Upper lobe of left lung (tissue), 6 donors: ENCODE data around the gene VSX2. TPM values are rescaled to one million over a fixed set of nuclear protein-coding genes. Genes with fewer than 3 reads are reported as not detected.

Source experiments
- ATAC-seq, 2 donors: fragments of 200-7000 bp; cut with Tn5 transposase; one replicate each; pipeline ENCODE4 v1.9.1; 2022; ENCODE audit warnings: mild to moderate bottlenecking in 2 of 2, moderate library complexity in 2 of 2; ENCODE audit not compliant: low FRiP score in 2 of 2
- DNase-seq, 2 donors: peaks; one replicate each; pipeline ENCODE4 v3.0.0-alpha.2; 2019 to 2020
- H3K27ac ChIP-seq, 4 donors: fragments of 200-600 bp; sonication (generic); one replicate each; pipeline ENCODE4 v1.5.1; 2016 to 2019
- H3K27me3 ChIP-seq, 4 donors: fragments of 200-600 bp; sonication (generic); one replicate each; pipeline ENCODE4 v1.5.1; 2017 to 2019
- H3K36me3 ChIP-seq, 4 donors: fragments of 200-600 bp; sonication (generic); one replicate each; pipeline ENCODE4 v1.5.1; 2016 to 2019
- H3K4me1 ChIP-seq, 4 donors: fragments of 200-600 bp; sonication (generic); one replicate each; pipeline ENCODE4 v1.5.1; 2018 to 2019
- H3K4me3 ChIP-seq, 4 donors: fragments of 200-600 bp; sonication (generic); one replicate each; pipeline ENCODE4 v1.5.1; 2017 to 2019; ENCODE audit warnings: mild to moderate bottlenecking in 2 of 4, moderate library complexity in 1 of 4
- H3K9me3 ChIP-seq, 4 donors: fragments of 200-600 bp; sonication (generic); one replicate each; pipeline ENCODE4 v1.5.1; 2018 to 2019
- CTCF ChIP-seq, 6 experiments: fragments of 450-650 bp in 4 of 6; fragments of 200-600 bp in 2 of 6; sonication (generic) in 2 of 6; IDR thresholded peaks; one replicate each; pipeline ENCODE4 v1.5.1; 2016 to 2019; ENCODE audit warnings: antibody characterized with exemption in 6 of 6
- EP300 ChIP-seq, 4 donors: sonication (generic); formaldehyde crosslinking; IDR thresholded peaks; one replicate each; pipeline ENCODE4 v1.5.1; 2017; ENCODE audit warnings: antibody characterized with exemption in 4 of 4, control low read depth in 2 of 4
- POLR2A ChIP-seq, 4 donors: fragments of 450-650 bp; IDR thresholded peaks; one replicate each; pipeline ENCODE4 v1.5.1; 2016 to 2017; ENCODE audit warnings: antibody characterized with exemption in 4 of 4, mild to moderate bottlenecking in 2 of 4
- POLR2AphosphoS5 ChIP-seq, 2 donors: sonication (generic); formaldehyde crosslinking; IDR thresholded peaks; one replicate each; pipeline ENCODE4 v1.5.1; 2017; ENCODE audit warnings: antibody characterized with exemption in 2 of 2
- WGBS, 2 donors: methylation state at CpG; one replicate each; pipeline ENCODE4 v1.1.5; 2017 to 2018; 5-methylcytosine and 5-hydroxymethylcytosine counted together
- total RNA-seq, 6 donors: library from RNA; depleted of rRNA in 4 of 6; stranded (reverse); fragments of >200 nt in 4 of 6; gene quantifications; one replicate each; pipeline versions ENCODE4 v1.1.0 to v1.2.1, GENCODE V29; 2016 to 2021
- donor health status: DM: no; HTN: no; CAD: no; lungs with moderate emphysema.
- donor health status: DM: no; HTN: yes; CAD: no; lungs with severe emphysema.

The VSX2 gene
- total RNA-seq, 6 donors from 2014 or later: 0.30 TPM; not detected in 5

GRCh38 chr14:74231784-74232183 lies 7.5 kb upstream of the VSX2 start:
- TF ChIP-seq CTCF (IDR thresholded peaks at IDR 0.05) (no peak), POLR2A (IDR thresholded peaks at IDR 0.05) (no peak), POLR2AphosphoS5 (IDR thresholded peaks at IDR 0.05) (no peak), EP300 (IDR thresholded peaks at IDR 0.05) (no peak)
- Histone ChIP-seq H3K27ac (no peak overlapping the region), H3K27me3 (no peaks in the 10 kb centered on the region), H3K4me1 (no peaks in the 10 kb centered on the region), H3K4me3 (no peak overlapping the region), H3K9me3 (peaks cover 0 to 10% (median 5%) of the 10 kb centered on the region in 4 donors), H3K36me3 (no peaks in the 10 kb centered on the region)
- 81 to 82% methylated on average over 7 to 8 of the region's 8 CpGs for WGBS, 2 donors
- DNase-seq: no peak
- ATAC-seq: no peak

- Histone ChIP-seq H3K36me3 (no peaks in the 10 kb centered on the region), H3K27ac (no peak overlapping the region), H3K27me3 (peaks cover 0 to 20% (median 10%) of the 10 kb centered on the region in 4 donors), H3K4me3 (no peak overlapping the region), H3K4me1 (peaks cover 0 to 10% (median 6%) of the 10 kb centered on the region in 4 donors), H3K9me3 (peaks cover 0 to 10% (median 5%) of the 10 kb centered on the region in 4 donors)
- DNase-seq (no peak), ATAC-seq (no peak)
- 71 to 73% methylated on average over 4 of the region's 4 CpGs for WGBS, 2 donors
- TF ChIP-seq POLR2AphosphoS5 (IDR thresholded peaks at IDR 0.05) (no peak), POLR2A (IDR thresholded peaks at IDR 0.05) (no peak), EP300 (IDR thresholded peaks at IDR 0.05) (no peak), CTCF (IDR thresholded peaks at IDR 0.05) (no peak)
These were observed 4.2 kb upstream of the VSX2 start for GRCh38 chr14:74235017-74235416.

- H3K27me3 ChIP-seq: peaks cover 0 to 43% (median 29%) of the 10 kb centered on the region in 4 donors
- ATAC-seq (no peak), DNase-seq (no peak)
- TF ChIP-seq POLR2AphosphoS5 (IDR thresholded peaks at IDR 0.05): no peak
- TF ChIP-seq POLR2A (IDR thresholded peaks at IDR 0.05): no peak
- no peak for TF ChIP-seq CTCF (IDR thresholded peaks at IDR 0.05)
- TF ChIP-seq EP300 (IDR thresholded peaks at IDR 0.05): no peak
- 73 to 77% methylated on average over 4 of the region's 4 CpGs for WGBS, 2 donors
- peaks cover 19 to 32% (median 25%) of the 10 kb centered on the region in 4 donors for H3K4me1 ChIP-seq
- no peaks in the 10 kb centered on the region for H3K36me3 ChIP-seq
- H3K27ac ChIP-seq: no peak overlapping the region
- H3K4me3 ChIP-seq: no peak overlapping the region
- peaks cover 0 to 2% (median 0%) of the 10 kb centered on the region in 4 donors for H3K9me3 ChIP-seq
These were observed 1.8 kb upstream of the VSX2 start for GRCh38 chr14:74237441-74237840.

- peak in 1 of 2 donors; percentile 80 for DNase-seq
- 3% methylated on average over 19 to 46 of the region's 94 CpGs for WGBS, 2 donors
These were observed 872 bp downstream of the VSX2 start for GRCh38 chr14:74239848-74240793.

More at GRCh38 chr14:74239848-74240793, 872 bp downstream of the VSX2 start:
- Histone ChIP-seq H3K4me3 (peak overlapping the region in 3 of 4 donors; percentile 13 to 33 (median 33)), H3K36me3 (no peaks in the 10 kb centered on the region), H3K9me3 (no peaks in the 10 kb centered on the region), H3K27me3 (peaks cover 0 to 52% (median 36%) of the 10 kb centered on the region in 4 donors), H3K4me1 (peaks cover 19 to 32% (median 25%) of the 10 kb centered on the region in 4 donors), H3K27ac (no peak overlapping the region)
- peak in 1 of 4 donors; percentile 13 for TF ChIP-seq POLR2A (IDR thresholded peaks at IDR 0.05)
- no peak for TF ChIP-seq POLR2AphosphoS5 (IDR thresholded peaks at IDR 0.05)
- no peak for ATAC-seq
